NK-92 (cell line): ENCODE measurements around the gene MADCAM1.
"Not testable (repeated sequence)": the region's sequence is repeated elsewhere in the genome, so short reads cannot be mapped to it uniquely, and the experiment has no call there.

Source experiments
- DNase-seq: peaks from one replicate; lab custom pipeline; 2025; ENCODE audit not compliant: unreplicated experiment; lab: John Stamatoyannopoulos, UW

The MADCAM1 gene

GRCh38 chr19:465056-465816 lies 31.1 kb upstream of the MADCAM1 start:
- DNase-seq: no peak

DNA sequence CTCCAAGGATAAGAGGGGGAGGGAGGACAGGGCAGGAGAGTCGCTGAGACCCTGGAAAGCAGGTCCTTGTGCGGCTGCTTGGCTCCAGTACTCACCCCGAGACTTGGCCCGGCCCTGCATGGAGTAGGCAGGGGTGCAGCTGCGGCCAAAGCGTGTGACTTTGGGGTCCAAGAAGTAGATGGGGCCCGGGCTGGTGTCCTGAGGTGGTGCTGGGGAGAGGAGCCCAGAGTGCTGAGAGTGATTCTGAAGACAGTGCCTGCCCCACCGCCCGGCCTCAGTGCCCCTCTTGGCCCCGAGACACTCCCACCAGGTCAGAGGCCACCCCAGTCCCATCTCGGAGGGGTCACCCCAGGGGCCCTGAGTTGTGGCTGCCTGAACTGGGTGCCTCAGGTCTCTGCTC lies 28.7 kb upstream of the MADCAM1 start:
- no peak for DNase-seq

- DNase-seq: no peak
Observed at GRCh38 chr19:468587-469256, 27.6 kb upstream of the MADCAM1 start.

GRCh38 chr19:469833-470232 lies 26.5 kb upstream of the MADCAM1 start:
- no peak for DNase-seq

- no peak for DNase-seq
Observed at GRCh38 chr19:470701-471100, 25.6 kb upstream of the MADCAM1 start.

- DNase-seq: no peak
Observed at GRCh38 chr19:472005-472858, 24.1 kb upstream of the MADCAM1 start.

GRCh38 chr19:474126-475078 lies 21.9 kb upstream of the MADCAM1 start:
- no peak for DNase-seq

- no peak for DNase-seq
Observed at GRCh38 chr19:475360-475759, 20.9 kb upstream of the MADCAM1 start.

DNA sequence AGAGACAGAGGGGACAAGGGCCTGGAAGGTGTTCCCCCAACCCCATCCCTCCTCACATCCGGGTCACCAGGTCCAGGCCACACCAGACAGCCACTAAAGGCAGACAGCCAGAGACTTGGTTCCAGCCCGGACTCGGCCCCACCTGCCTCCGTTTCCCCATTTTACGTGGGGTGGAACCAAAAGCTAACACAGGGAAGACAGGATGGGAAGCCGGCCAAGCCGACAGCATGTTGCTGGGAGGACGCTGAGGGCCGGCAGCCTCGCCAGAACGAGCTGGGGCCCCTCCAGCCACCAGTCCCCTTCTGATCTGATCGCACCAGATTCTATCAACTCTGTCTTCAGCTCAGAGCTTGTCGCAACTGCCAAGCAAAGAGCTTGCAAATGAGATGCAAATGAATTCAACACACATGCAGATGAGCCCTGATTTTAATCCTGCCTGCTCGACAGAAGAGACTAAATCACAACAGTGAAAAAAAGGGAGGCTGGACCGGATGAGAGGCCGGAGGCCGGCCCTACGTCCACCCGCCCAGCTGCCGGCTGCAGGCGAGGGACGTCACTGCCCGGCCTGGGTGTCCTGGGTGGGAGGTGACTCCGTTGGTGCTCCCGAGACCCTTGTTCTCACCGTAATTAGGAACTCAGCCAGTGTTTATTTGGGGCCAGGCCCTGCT lies 17.9 kb upstream of the MADCAM1 start:
- no peak for DNase-seq

- DNase-seq: no peak
Observed at GRCh38 chr19:478976-479375, 17.3 kb upstream of the MADCAM1 start.

GRCh38 chr19:480016-480855 lies 16.1 kb upstream of the MADCAM1 start:
- DNase-seq: no peak

DNA sequence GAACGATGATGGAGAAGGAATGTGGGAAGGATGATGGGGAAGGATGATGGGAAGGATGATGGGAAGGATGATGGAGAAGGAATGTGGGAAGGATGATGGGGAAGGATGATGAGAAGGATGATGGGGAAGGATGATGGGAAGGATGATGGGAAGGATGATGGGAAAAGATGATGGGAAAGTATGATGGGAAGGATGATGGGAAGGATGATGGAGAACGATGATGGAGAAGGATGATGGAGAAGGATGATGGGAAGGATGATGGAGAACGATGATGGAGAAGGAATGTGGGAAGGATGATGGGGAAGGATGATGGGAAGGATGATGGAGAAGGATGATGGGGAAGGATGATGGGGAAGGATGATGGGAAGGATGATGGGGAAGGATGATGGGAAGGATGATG lies 15.2 kb upstream of the MADCAM1 start:
- DNase-seq: not testable (repeated sequence)

DNA sequence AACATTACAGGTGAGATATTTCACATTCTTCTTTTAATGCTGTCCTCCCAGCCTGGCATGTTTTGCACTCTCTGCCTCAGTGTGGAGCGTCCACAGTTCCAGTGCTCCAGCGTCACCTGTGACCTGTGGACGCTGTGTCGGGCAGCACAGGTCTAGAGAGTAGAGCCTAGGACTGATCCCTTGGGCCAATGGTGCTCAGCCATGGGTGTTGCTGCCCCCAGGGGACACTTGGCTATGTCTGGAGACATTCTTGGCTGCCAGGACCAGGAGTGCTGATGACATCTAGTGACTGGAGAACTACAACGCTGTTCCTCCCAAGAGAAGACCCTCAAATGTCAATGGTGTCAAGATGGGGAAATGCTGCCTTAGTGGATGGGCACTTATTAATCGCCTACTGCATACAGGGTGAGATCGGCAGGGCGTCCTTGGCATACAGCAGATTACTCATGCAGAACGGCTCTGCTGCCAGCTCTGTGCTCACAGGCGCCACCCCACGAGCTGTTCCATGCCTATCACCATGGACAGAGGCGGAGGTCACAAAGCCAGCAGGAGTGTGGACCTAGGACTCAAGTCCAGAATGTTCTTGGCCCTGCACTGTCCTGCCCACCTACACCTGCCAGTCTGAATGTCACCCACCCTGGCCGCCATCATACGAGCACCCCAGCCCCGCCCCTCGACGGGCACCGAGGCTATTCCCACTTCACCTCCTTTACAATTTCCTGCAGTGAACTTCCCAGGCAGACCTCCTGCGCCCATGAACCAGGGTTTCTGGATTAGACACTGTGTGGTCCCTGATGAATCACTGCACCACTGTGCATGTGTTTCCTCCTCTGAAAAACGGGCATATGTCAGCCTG lies 13.9 kb upstream of the MADCAM1 start:
- DNase-seq: no peak

DNA sequence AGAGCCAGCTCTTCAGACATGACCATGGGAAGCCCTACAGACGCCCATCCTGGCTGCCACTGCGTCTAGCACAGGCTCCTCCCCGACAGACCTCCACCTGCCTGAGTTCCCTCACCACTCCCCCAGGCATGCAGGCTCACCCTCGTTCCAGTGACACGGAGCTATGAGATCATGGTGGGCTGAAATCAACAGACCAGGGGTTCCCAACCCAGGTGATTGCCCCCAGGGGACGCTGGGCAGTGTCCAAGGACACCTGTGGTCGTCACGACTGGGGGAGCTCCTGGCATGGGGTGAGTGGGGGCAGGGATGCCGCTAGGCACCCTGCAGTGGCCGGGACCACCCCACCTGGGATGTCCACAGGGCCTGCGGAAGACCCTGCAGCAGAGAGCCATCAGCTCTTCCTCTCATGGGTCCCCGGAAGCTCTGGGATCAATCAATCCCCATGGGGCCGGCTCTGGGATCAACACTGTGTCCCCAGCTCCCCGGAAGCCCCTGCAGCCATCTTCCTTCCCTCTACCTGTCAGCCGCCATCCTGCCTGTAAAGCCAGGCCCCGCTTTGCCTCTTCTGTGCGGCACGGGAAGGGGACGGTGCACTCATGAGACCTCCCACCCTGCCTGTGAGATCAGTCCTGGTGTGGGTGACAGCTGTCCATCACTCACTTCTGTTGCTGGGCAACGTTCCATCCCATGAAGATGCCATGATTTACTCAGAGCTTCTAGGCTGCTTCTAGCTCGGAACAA lies 12.8 kb upstream of the MADCAM1 start:
- no peak for DNase-seq

GRCh38 chr19:484494-484893 lies 11.8 kb upstream of the MADCAM1 start:
- no peak for DNase-seq

- no peak for DNase-seq
Observed at GRCh38 chr19:485077-485476, 11.2 kb upstream of the MADCAM1 start.

DNA sequence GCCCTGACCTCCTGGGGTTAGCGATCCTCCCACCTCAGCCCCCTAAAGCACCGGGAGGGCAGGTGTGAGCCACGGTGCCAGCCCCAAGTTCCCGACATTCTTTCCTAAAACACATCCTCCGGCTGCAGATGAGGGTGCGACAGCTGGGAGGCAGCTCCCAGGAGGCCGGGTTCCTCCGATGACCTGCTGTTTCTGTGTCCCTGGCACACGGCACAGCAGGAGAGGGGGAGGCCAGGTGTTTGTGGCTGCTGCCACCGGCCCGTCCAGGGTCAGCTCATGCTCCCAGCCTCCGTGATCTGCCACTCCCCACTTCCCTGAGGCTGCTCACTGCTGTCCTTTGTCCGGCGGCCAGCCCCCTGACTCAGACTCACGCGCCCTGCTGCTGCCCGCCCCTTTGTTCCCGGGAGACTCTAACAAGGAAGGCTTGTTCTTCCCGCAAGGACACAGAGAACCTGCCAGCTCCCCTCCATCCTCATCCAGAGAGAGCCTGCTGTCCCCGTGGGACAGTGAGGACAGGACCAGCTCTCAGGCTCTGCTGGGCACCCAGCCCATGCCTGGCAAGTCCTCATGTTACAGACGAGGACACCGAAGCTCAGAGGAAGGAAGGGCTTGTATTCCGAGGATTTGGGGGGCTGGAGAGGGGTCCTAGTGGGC lies 10.6 kb upstream of the MADCAM1 start:
- no peak for DNase-seq
